ENCODE data around the gene QKI. TPM values are rescaled to one million over a fixed set of nuclear protein-coding genes. Genes with fewer than 3 reads are reported as not detected.

Gene QKI
- total RNA-seq, 6 experiments from 2014 or later, result 47.6 to 80.8 (median 76.3) TPM

GRCh38 chr6:163516908-163517307 lies 102.4 kb downstream of the QKI start:
- TF ChIP-seq POLR2A (IDR thresholded peaks at IDR 0.05) (no peak), CTCF (IDR thresholded peaks at IDR 0.05) (no peak)
- ATAC-seq (no peak), DNase-seq (no peak)
- H3K27ac ChIP-seq, result no peak overlapping the region
- H3K9me3 ChIP-seq, result no peaks in the 10 kb centered on the region
- no peaks in the 10 kb centered on the region for H3K36me3 ChIP-seq
- peaks cover 0 to 23% (median 2%) of the 10 kb centered on the region in 4 donors for H3K4me1 ChIP-seq
- no peak overlapping the region for H3K4me3 ChIP-seq
- H3K27me3 ChIP-seq, result no peaks in the 10 kb centered on the region
- intact Hi-C loops (cut with DNase I), result no loop called here

GRCh38 chr6:163520956-163521355 lies 106.4 kb downstream of the QKI start:
- WGBS (ENCODE audit: insufficient coverage, low coverage, low lambda C conversion rate, missing lambda C conversion rate), result 94% methylated on average over 4 of the region's 4 CpGs
- no peak overlapping the region for H3K27ac ChIP-seq
- no peaks in the 10 kb centered on the region for H3K36me3 ChIP-seq
- no peak for TF ChIP-seq CTCF (IDR thresholded peaks at IDR 0.05)
- no peak for TF ChIP-seq POLR2A (IDR thresholded peaks at IDR 0.05)
- ATAC-seq (no peak), DNase-seq (no peak)
- H3K9me3 ChIP-seq, result no peaks in the 10 kb centered on the region
- peaks cover 0 to 14% (median 3%) of the 10 kb centered on the region in 4 donors for H3K4me1 ChIP-seq
- no peak overlapping the region for H3K4me3 ChIP-seq
- intact Hi-C loops (cut with DNase I), result no loop called here
- no peaks in the 10 kb centered on the region for H3K27me3 ChIP-seq

GRCh38 chr6:163522033-163522432 lies 107.5 kb downstream of the QKI start:
- Histone ChIP-seq H3K27me3 (no peaks in the 10 kb centered on the region), H3K4me1 (peaks cover 0 to 24% (median 8%) of the 10 kb centered on the region in 4 donors), H3K27ac (peak overlapping the region in 1 of 3 donors; percentile 13), H3K9me3 (no peaks in the 10 kb centered on the region), H3K4me3 (no peak overlapping the region), H3K36me3 (no peaks in the 10 kb centered on the region)
- TF ChIP-seq POLR2A (IDR thresholded peaks at IDR 0.05) (no peak), CTCF (IDR thresholded peaks at IDR 0.05) (no peak)
- ATAC-seq (peak; percentile 33 to 71 (median 58)), DNase-seq (no peak)
- intact Hi-C loops (cut with DNase I), result no loop called here
- WGBS (ENCODE audit: insufficient coverage, low coverage, low lambda C conversion rate, missing lambda C conversion rate), result 36% methylated on average over 1 of the region's 1 CpG

DNA sequence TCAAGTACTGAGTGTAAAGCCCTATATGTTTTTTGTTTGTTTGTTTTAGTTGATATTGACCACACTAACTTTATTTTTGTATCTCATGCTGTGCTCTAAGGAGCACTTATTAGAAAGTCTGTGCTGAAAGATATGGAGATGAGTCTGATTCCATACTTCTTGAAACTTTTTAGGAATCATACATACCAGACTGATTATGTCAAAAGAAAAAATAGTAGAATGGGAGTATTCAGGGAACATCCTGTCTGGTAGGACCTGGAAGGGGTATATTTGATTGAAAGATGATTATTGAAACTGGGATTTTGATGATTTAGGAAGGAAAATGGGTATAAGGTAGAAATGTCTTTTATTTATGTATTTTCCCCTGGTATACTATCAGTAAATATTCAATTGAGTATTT lies 111.4 kb downstream of the QKI start:
- TF ChIP-seq CTCF (IDR thresholded peaks at IDR 0.05), result no peak
- no peak for TF ChIP-seq POLR2A (IDR thresholded peaks at IDR 0.05)
- Histone ChIP-seq H3K4me3 (peak overlapping the region in 1 of 3 donors; percentile 3), H3K27ac (peak overlapping the region in 2 of 3 donors; percentile 9 to 42), H3K9me3 (no peaks in the 10 kb centered on the region), H3K36me3 (no peaks in the 10 kb centered on the region), H3K27me3 (no peaks in the 10 kb centered on the region), H3K4me1 (peaks cover 0 to 53% (median 23%) of the 10 kb centered on the region in 4 donors)
- ATAC-seq (peak in 1 of 4 donors; percentile 50), DNase-seq (no peak)
- intact Hi-C loops (cut with DNase I), result no loop called here

DNA sequence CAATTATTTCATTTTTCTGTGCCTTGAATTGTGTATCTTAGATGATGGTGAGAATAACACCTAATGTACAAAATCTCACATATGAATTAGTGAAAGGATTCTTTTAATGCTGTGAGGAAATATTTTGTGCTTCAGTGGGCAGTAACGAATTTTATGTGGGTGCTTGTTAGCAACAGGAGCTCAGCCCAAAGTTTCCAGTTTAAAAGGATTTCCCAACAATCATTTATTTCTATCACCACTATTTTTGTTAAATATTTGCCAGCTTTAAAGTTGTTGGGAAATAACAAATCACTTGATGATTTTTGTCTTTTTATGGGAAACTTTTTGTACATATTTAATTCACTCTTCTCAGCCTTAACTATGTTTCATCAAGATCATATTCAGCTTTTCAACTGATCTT lies 111.8 kb downstream of the QKI start:
- WGBS (ENCODE audit: insufficient coverage, low coverage, low lambda C conversion rate, missing lambda C conversion rate), result 20% methylated on average over 1 of the region's 1 CpG
- ATAC-seq, result peak in 3 of 4 donors; percentile 39 to 50 (median 44)
- DNase-seq, result no peak
- TF ChIP-seq POLR2A (IDR thresholded peaks at IDR 0.05), result no peak
- no peak for TF ChIP-seq CTCF (IDR thresholded peaks at IDR 0.05)
- peaks cover 0 to 57% (median 25%) of the 10 kb centered on the region in 4 donors for H3K4me1 ChIP-seq
- intact Hi-C loops (cut with DNase I), result no loop called here
- H3K4me3 ChIP-seq, result peak overlapping the region in 1 of 3 donors; percentile 3
- no peaks in the 10 kb centered on the region for H3K9me3 ChIP-seq
- H3K27me3 ChIP-seq, result no peaks in the 10 kb centered on the region
- H3K27ac ChIP-seq, result peak overlapping the region in 2 of 3 donors; percentile 9 to 42
- H3K36me3 ChIP-seq, result no peaks in the 10 kb centered on the region

Data from right lobe of liver (tissue), 6 donors.